ENCODE data around the gene CCDC38. TPM values are rescaled to one million over a fixed set of nuclear protein-coding genes. Genes with fewer than 3 reads are reported as not detected.
"Not testable (repeated sequence)": the region's sequence is repeated elsewhere in the genome, so short reads cannot be mapped to it uniquely, and the experiment has no call there.

CCDC38 gene
- total and polyA plus RNA-seq, 7 experiments from 2014 or later, result 0.07 to 0.27 (median 0.08) TPM; not detected in 4

DNA sequence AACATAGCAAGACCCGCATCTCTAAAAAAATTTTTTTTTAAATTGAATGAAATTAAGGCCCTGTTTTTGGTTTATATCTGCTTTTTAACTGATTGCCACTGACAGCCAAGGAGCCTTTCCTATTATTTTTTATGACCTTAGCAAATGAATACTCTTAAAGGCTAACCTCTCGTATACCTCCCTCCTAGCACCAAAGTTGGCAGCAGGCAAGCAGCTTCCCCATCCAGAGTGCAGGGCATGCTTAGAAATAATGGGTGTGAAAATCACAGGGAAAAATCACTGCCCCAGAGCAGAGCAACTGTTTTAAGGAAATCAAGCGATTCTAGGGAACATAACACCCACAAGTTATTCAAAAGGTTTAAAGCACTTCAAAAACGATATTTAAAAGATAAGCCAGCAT lies 33.1 kb upstream of the CCDC38 start:
- intact Hi-C loops (cut with micrococcal nuclease), result no loop called here
- Histone ChIP-seq H3K9me3 (ENCODE audit: control insufficient read depth in 2 of 3, low read length in 3 of 3) (no peaks in the 10 kb centered on the region), H3K27me3 (ENCODE audit: control insufficient read depth in 2 of 2, insufficient read depth in 2 of 2, low read length in 2 of 2) (no peaks in the 10 kb centered on the region), H3K36me3 (ENCODE audit: control insufficient read depth in 2 of 3, insufficient read depth in 3 of 3, low read length in 3 of 3) (no peaks in the 10 kb centered on the region), H3K27ac (ENCODE audit: low read depth, low read length) (no peak overlapping the region), H3K4me1 (ENCODE audit: control insufficient read depth in 2 of 2, insufficient read depth in 2 of 2, low read length in 2 of 2) (no peaks in the 10 kb centered on the region), H3K4me3 (ENCODE audit: low read length) (no peak overlapping the region)
- Mint-ChIP-seq H3K4me1 (no peaks in the 10 kb centered on the region), H3K4me3 (no peak overlapping the region), H3K27me3 (no peaks in the 10 kb centered on the region), H3K27ac (no peak overlapping the region), H3K9me3 (no peaks in the 10 kb centered on the region), H3K36me3 (peaks cover 0 to 4% (median 0%) of the 10 kb centered on the region in 5 donors)
- no peak for ATAC-seq
- ChIA-PET CTCF (no interaction called here), POLR2A (no interaction called here)
- DNase-seq, result no peak

DNA sequence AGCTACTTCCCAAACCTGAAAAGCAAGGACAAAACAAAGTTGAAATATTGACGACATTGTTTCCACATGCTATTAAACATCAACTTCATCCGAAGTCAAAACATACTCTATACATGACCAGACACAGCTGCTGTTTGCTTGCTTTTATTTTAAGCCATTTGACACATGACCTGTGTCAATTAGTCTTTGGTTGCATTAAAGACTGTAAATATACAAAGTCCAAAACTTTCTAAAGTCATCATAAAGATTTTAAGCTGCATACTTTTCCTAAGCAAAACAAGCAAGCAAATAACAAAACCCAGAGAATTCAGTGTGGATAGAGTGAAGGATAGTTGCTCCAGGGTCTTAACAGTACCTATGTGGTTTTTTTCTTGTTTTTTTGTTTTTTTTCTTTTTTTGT lies 31.9 kb upstream of the CCDC38 start:
- Histone ChIP-seq H3K9me3 (ENCODE audit: control insufficient read depth in 2 of 3, low read length in 3 of 3) (no peaks in the 10 kb centered on the region), H3K27me3 (ENCODE audit: control insufficient read depth in 2 of 2, insufficient read depth in 2 of 2, low read length in 2 of 2) (no peaks in the 10 kb centered on the region), H3K4me3 (ENCODE audit: low read length) (no peak overlapping the region), H3K27ac (ENCODE audit: low read depth, low read length) (no peak overlapping the region), H3K36me3 (ENCODE audit: control insufficient read depth in 2 of 3, insufficient read depth in 3 of 3, low read length in 3 of 3) (no peaks in the 10 kb centered on the region), H3K4me1 (ENCODE audit: control insufficient read depth in 2 of 2, insufficient read depth in 2 of 2, low read length in 2 of 2) (no peaks in the 10 kb centered on the region)
- ChIA-PET CTCF (no interaction called here), POLR2A (no interaction called here)
- Mint-ChIP-seq H3K4me1 (no peaks in the 10 kb centered on the region), H3K9me3 (no peaks in the 10 kb centered on the region), H3K27ac (no peak overlapping the region), H3K36me3 (peaks cover 0 to 4% (median 0%) of the 10 kb centered on the region in 5 donors), H3K4me3 (no peak overlapping the region), H3K27me3 (no peaks in the 10 kb centered on the region)
- intact Hi-C loops (cut with micrococcal nuclease), result no loop called here
- DNase-seq (no peak), ATAC-seq (no peak)

DNA sequence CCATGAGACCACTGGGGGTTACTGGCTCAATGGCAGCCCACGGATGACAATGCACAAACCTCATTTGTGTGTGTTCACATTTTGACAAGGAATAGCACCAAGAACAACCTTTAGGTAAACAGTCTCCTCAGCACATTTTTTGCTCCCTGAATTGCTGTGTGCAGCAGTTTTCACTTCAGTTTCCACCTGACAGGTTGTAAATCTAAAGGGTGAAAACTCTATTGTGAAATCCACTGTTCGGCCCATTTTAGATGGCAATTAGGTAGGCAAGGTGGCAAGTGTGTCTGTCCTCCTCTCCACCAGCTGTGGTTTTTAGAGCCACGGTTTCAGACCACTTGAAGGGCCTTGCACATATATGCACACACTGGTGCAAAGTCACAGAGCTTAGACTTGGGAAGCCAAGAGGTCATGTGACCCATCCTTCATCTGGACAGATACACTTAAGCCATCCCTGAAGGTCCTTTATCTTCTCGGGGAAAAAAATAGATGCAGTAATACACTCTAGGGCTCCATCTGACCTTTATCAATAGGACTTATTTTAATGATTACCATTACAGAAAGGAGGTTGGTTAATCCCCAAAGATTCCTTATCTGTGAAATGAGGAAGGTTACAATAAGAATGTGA lies 30.5 kb upstream of the CCDC38 start:
- Mint-ChIP-seq H3K4me1 (no peaks in the 10 kb centered on the region), H3K27ac (no peak overlapping the region), H3K4me3 (no peak overlapping the region), H3K9me3 (no peaks in the 10 kb centered on the region), H3K27me3 (no peaks in the 10 kb centered on the region), H3K36me3 (peaks cover 0 to 6% (median 0%) of the 10 kb centered on the region in 5 donors)
- Histone ChIP-seq H3K4me3 (ENCODE audit: low read length) (no peak overlapping the region), H3K27ac (ENCODE audit: low read depth, low read length) (no peak overlapping the region), H3K36me3 (ENCODE audit: control insufficient read depth in 2 of 3, insufficient read depth in 3 of 3, low read length in 3 of 3) (no peaks in the 10 kb centered on the region), H3K27me3 (ENCODE audit: control insufficient read depth in 2 of 2, insufficient read depth in 2 of 2, low read length in 2 of 2) (no peaks in the 10 kb centered on the region), H3K4me1 (ENCODE audit: control insufficient read depth in 2 of 2, insufficient read depth in 2 of 2, low read length in 2 of 2) (no peaks in the 10 kb centered on the region), H3K9me3 (ENCODE audit: control insufficient read depth in 2 of 3, low read length in 3 of 3) (no peaks in the 10 kb centered on the region)
- POLR2A ChIA-PET, result interaction anchor here (0.7 kb wide), 1 partner anchor 10 kb away, joined by 5 read pairs; no protein-coding TSS in a partner anchor
- no peak for DNase-seq
- ATAC-seq, result no peak
- CTCF ChIA-PET, result no interaction called here
- intact Hi-C loops (cut with micrococcal nuclease), result no loop called here

DNA sequence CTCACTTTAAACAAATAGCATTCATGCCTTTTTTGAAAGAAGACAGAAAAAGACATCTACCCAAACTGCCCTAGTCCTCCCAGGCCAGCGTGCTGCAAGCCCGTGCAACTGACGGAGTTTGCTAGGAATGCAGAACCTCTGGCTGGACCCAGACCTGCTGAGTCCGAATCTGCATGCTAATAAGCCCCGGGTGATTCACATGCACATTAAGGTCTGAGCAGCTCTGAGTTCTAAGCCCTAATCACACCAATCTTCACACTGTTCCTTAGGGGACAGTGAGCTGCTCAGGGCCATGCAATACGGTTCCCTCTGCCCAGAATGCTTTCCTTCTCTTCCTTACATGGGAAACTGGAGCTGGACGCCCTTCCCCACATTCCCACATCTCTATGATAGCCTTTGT lies 28.5 kb upstream of the CCDC38 start:
- POLR2A ChIA-PET, result no interaction called here

DNA sequence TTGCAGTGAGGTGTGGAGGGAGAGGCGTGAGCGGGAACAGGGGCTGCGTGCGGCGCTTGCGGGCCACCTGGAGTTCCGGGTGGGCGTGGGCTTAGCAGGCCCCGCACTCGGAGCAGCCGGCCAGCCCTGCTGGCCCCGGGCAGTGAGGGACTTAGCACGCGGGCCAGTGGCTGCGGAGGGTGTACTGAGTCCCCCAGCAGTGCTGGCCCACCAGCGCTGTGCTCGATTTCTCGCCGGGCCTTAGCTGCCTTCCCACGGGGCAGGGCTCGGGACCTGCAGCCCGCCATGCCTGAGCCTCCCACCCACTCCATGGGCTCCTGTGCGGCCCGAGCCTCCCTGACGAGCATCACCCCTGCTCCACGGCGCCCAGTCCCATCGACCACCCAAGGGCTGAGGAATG lies 26.7 kb upstream of the CCDC38 start:
- H3K9me3 ChIP-seq (ENCODE audit: control insufficient read depth in 2 of 3, low read length in 3 of 3); H3K4me3 Mint-ChIP-seq; ATAC-seq; H3K4me1 Mint-ChIP-seq; H3K27me3 Mint-ChIP-seq; H3K4me1 ChIP-seq (ENCODE audit: control insufficient read depth in 2 of 2, insufficient read depth in 2 of 2, low read length in 2 of 2); DNase-seq; intact Hi-C loops (cut with micrococcal nuclease); H3K27ac ChIP-seq (ENCODE audit: low read depth, low read length); H3K4me3 ChIP-seq (ENCODE audit: low read length); POLR2A ChIA-PET; H3K27me3 ChIP-seq (ENCODE audit: control insufficient read depth in 2 of 2, insufficient read depth in 2 of 2, low read length in 2 of 2); H3K36me3 ChIP-seq (ENCODE audit: control insufficient read depth in 2 of 3, insufficient read depth in 3 of 3, low read length in 3 of 3); H3K27ac Mint-ChIP-seq; H3K9me3 Mint-ChIP-seq: not testable (repeated sequence)
- H3K36me3 Mint-ChIP-seq, result peaks cover 0 to 14% (median 9%) of the 10 kb centered on the region in 5 donors
- CTCF ChIA-PET, result interaction anchor here (1.2 kb wide), 1 partner anchor 29 kb away, joined by 3 read pairs; no protein-coding TSS in a partner anchor

More for the DNA sequence above, 28.5 kb upstream of the CCDC38 start:
- Histone ChIP-seq H3K4me1 (ENCODE audit: control insufficient read depth in 2 of 2, insufficient read depth in 2 of 2, low read length in 2 of 2) (no peaks in the 10 kb centered on the region), H3K9me3 (ENCODE audit: control insufficient read depth in 2 of 3, low read length in 3 of 3) (no peaks in the 10 kb centered on the region), H3K27ac (ENCODE audit: low read depth, low read length) (no peak overlapping the region), H3K36me3 (ENCODE audit: control insufficient read depth in 2 of 3, insufficient read depth in 3 of 3, low read length in 3 of 3) (no peaks in the 10 kb centered on the region), H3K4me3 (ENCODE audit: low read length) (no peak overlapping the region), H3K27me3 (ENCODE audit: control insufficient read depth in 2 of 2, insufficient read depth in 2 of 2, low read length in 2 of 2) (no peaks in the 10 kb centered on the region)
- H3K27ac Mint-ChIP-seq, result no peak overlapping the region
- no peaks in the 10 kb centered on the region for H3K27me3 Mint-ChIP-seq
- no peak overlapping the region for H3K4me3 Mint-ChIP-seq
- H3K36me3 Mint-ChIP-seq, result peaks cover 0 to 14% (median 9%) of the 10 kb centered on the region in 5 donors
- ATAC-seq (no peak), DNase-seq (no peak)
- H3K4me1 Mint-ChIP-seq, result no peaks in the 10 kb centered on the region
- no peaks in the 10 kb centered on the region for H3K9me3 Mint-ChIP-seq
- intact Hi-C loops (cut with micrococcal nuclease), result no loop called here
- CTCF ChIA-PET, result no interaction called here

DNA sequence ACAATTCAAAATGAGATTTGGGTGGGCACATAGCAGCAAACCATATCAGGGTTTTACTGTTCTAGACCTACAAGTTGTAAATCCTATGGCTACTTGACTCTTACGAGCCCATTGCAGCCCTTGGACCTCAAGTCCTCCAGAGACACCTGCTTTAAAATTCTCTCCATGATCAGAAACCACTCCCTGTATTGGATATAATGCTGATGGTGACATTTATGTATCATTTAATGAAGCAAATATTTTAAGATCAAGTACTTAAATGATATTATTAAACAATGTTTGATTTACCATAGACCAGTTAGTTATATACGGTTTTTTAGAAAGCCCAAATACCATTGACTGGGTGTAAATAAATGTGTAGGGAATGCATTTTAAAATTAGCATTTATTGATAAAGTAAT lies 24.9 kb upstream of the CCDC38 start:
- Histone ChIP-seq H3K27me3 (ENCODE audit: control insufficient read depth in 2 of 2, insufficient read depth in 2 of 2, low read length in 2 of 2) (no peaks in the 10 kb centered on the region), H3K4me1 (ENCODE audit: control insufficient read depth in 2 of 2, insufficient read depth in 2 of 2, low read length in 2 of 2) (no peaks in the 10 kb centered on the region), H3K27ac (ENCODE audit: low read depth, low read length) (no peak overlapping the region), H3K9me3 (ENCODE audit: control insufficient read depth in 2 of 3, low read length in 3 of 3) (no peaks in the 10 kb centered on the region), H3K36me3 (ENCODE audit: control insufficient read depth in 2 of 3, insufficient read depth in 3 of 3, low read length in 3 of 3) (no peaks in the 10 kb centered on the region), H3K4me3 (ENCODE audit: low read length) (no peak overlapping the region)
- no peak for DNase-seq
- Mint-ChIP-seq H3K27me3 (peaks cover 0 to under 1% (median 0%) of the 10 kb centered on the region in 5 donors), H3K9me3 (no peaks in the 10 kb centered on the region), H3K4me3 (no peak overlapping the region), H3K27ac (no peak overlapping the region), H3K36me3 (peaks cover 0 to 13% (median 9%) of the 10 kb centered on the region in 5 donors), H3K4me1 (peaks cover 0 to 1% (median 0%) of the 10 kb centered on the region in 7 donors)
- ChIA-PET POLR2A (no interaction called here), CTCF (interaction anchor here (0.6 to 0.7 kb wide), 3 partner anchors 11 to 1256 kb away, joined by 3 to 4 read pairs (median 3); no protein-coding TSS in a partner anchor)
- intact Hi-C loops (cut with micrococcal nuclease), result no loop called here
- no peak for ATAC-seq

DNA sequence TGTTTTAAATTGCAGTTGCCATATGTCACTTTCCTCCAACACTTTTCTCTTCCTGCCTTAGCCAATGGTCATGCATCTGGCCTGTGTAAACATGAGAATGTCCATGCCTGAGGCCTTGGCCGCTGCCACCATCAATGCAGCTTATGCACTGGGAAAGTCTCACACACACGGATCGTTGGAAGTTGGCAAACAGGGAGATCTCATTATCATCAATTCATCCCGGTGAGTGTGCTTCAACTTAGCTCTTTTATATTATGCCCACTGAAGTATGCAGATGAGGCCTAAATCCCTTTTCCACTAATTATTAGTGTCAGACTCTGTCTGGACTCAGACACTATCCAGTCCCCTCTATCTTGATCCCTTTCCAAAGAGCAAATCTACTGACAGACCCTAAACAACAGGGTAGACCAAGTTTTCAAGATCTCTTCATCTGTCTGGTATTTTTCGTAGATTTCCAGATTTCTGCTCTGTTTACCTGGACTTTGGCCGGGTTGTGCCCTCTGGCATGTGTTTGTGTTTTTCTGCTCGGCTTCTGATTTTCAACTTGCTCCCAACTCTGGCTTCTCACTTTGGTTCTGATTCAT lies 24.0 kb upstream of the CCDC38 start:
- no peak overlapping the region for H3K4me3 ChIP-seq (ENCODE audit: low read length)
- H3K27ac Mint-ChIP-seq, result no peak overlapping the region
- ChIA-PET CTCF (interaction anchor here (0.6 kb wide), 2 partner anchors 32 to 1256 kb away, joined by 3 read pairs; no protein-coding TSS in a partner anchor), POLR2A (no interaction called here)
- ATAC-seq, result no peak
- H3K36me3 ChIP-seq (ENCODE audit: control insufficient read depth in 2 of 3, insufficient read depth in 3 of 3, low read length in 3 of 3), result no peaks in the 10 kb centered on the region
- peaks cover 0 to 16% (median 9%) of the 10 kb centered on the region in 5 donors for H3K36me3 Mint-ChIP-seq
- H3K9me3 Mint-ChIP-seq, result no peaks in the 10 kb centered on the region
- no peaks in the 10 kb centered on the region for H3K9me3 ChIP-seq (ENCODE audit: control insufficient read depth in 2 of 3, low read length in 3 of 3)
- H3K27me3 ChIP-seq (ENCODE audit: control insufficient read depth in 2 of 2, insufficient read depth in 2 of 2, low read length in 2 of 2), result no peaks in the 10 kb centered on the region
- H3K4me1 ChIP-seq (ENCODE audit: control insufficient read depth in 2 of 2, insufficient read depth in 2 of 2, low read length in 2 of 2), result no peaks in the 10 kb centered on the region
- DNase-seq, result no peak
- H3K4me1 Mint-ChIP-seq, result peaks cover 0 to 1% (median 0%) of the 10 kb centered on the region in 7 donors
- peaks cover 0 to 2% (median 0%) of the 10 kb centered on the region in 5 donors for H3K27me3 Mint-ChIP-seq
- intact Hi-C loops (cut with micrococcal nuclease), result no loop called here
- H3K27ac ChIP-seq (ENCODE audit: low read depth, low read length), result no peak overlapping the region
- H3K4me3 Mint-ChIP-seq, result no peak overlapping the region
